ENCODE data around the gene CAPN14.

The CAPN14 gene

DNA sequence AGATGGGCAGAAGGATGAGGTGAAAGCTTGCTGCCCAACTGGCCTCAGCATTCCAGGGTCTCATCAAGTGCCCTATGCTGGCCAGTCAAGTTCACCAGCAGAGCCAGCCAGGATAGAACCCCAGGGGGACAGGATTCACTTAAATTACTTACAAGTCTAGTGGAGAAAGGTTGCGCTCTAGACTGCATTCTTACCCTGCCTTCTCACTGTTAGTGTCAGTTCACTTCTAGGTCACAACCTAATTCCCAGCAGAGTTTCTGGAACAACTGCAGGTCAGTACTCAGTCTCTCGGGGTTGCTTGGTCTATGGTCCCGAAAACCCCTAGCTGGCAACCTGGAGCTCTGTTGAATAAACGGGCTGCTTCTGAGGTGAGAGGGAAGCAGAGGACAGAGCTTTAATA, 46.2 kb downstream of the CAPN14 start:
- Histone ChIP-seq H3K79me2 (ENCODE audit: control insufficient read depth, insufficient read depth, low read length, unreplicated experiment) (no peaks in the 10 kb centered on the region), H3K4me1 (ENCODE audit: control insufficient read depth, insufficient read depth, low read length, unreplicated experiment) (no peaks in the 10 kb centered on the region), H2AFZ (ENCODE audit: low read length, unreplicated experiment) (no peak overlapping the region), H3K27me3 (ENCODE audit: insufficient read depth, low read length) (peaks cover 24% of the 10 kb centered on the region), H3K4me3 (ENCODE audit: low read depth, low read length) (no peak overlapping the region), H3K36me3 (ENCODE audit: insufficient read depth, low read length) (no peaks in the 10 kb centered on the region), H3K27ac (ENCODE audit: low read depth, low read length) (no peak overlapping the region)

DNA sequence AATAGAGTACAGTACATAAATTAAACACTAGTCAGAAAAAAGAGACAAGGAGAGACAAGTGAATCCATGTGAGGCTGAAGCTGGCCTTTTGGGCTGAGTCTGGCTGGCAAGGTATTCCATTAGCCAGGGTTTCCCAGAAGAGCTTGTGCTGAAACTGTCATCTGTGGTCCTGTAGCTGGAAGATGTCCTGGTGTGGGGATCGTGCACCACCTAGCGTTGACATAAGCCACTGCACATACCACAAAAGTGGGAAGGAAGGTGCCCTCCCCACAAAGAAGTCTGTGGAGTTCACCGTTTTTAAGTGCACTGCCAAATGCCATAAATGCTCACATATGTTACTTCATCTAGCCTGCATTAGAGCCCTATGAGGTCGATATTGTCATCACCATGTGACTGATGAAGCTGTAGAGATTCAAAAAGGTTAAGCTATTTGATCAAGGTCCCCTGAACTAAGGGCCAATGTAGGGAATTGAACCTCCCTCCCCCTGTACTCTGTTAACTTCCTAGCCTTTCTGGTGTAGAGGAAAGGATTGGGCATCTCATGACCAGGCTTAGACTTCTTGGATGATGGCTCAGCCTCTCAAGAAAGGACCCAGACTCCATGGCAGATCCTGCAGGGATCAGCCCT, 47.1 kb downstream of the CAPN14 start:
- no peak overlapping the region for H3K4me3 ChIP-seq (ENCODE audit: low read depth, low read length)
- no peaks in the 10 kb centered on the region for H3K79me2 ChIP-seq (ENCODE audit: control insufficient read depth, insufficient read depth, low read length, unreplicated experiment)
- no peak overlapping the region for H2AFZ ChIP-seq (ENCODE audit: low read length, unreplicated experiment)
- H3K36me3 ChIP-seq (ENCODE audit: insufficient read depth, low read length), result no peaks in the 10 kb centered on the region
- no peak overlapping the region for H3K27ac ChIP-seq (ENCODE audit: low read depth, low read length)
- no peaks in the 10 kb centered on the region for H3K4me1 ChIP-seq (ENCODE audit: control insufficient read depth, insufficient read depth, low read length, unreplicated experiment)
- H3K27me3 ChIP-seq (ENCODE audit: insufficient read depth, low read length), result peaks cover 24% of the 10 kb centered on the region

GRCh38 chr2:31168291-31168690, 49.0 kb downstream of the CAPN14 start:
- H2AFZ ChIP-seq (ENCODE audit: low read length, unreplicated experiment), result no peak overlapping the region
- H3K4me3 ChIP-seq (ENCODE audit: low read depth, low read length), result no peak overlapping the region
- peaks cover 19% of the 10 kb centered on the region for H3K27me3 ChIP-seq (ENCODE audit: insufficient read depth, low read length)
- no peaks in the 10 kb centered on the region for H3K79me2 ChIP-seq (ENCODE audit: control insufficient read depth, insufficient read depth, low read length, unreplicated experiment)
- H3K27ac ChIP-seq (ENCODE audit: low read depth, low read length), result no peak overlapping the region
- no peaks in the 10 kb centered on the region for H3K36me3 ChIP-seq (ENCODE audit: insufficient read depth, low read length)
- no peaks in the 10 kb centered on the region for H3K4me1 ChIP-seq (ENCODE audit: control insufficient read depth, insufficient read depth, low read length, unreplicated experiment)

DNA sequence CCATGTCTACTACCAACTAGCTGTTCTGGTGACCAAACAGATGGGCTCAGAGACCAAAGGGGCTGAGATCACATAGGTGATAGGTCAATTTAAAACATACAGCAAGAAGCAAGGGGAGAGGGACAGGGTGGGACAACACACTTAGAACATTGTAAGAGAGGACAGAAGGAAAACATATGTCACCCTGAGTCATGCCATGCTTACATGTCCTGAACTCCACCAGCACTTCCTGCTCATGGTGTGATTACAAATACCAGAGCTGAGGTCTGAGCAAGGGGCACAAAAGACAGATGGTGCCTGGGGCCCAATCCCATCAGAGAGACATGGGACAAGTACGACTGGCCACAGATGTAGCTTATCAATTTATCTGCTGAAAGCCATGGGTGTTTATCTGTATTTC, 50.4 kb downstream of the CAPN14 start:
- Histone ChIP-seq H3K4me1 (ENCODE audit: control insufficient read depth, insufficient read depth, low read length, unreplicated experiment) (no peaks in the 10 kb centered on the region), H2AFZ (ENCODE audit: low read length, unreplicated experiment) (no peak overlapping the region), H3K79me2 (ENCODE audit: control insufficient read depth, insufficient read depth, low read length, unreplicated experiment) (no peaks in the 10 kb centered on the region), H3K4me3 (ENCODE audit: low read depth, low read length) (no peak overlapping the region), H3K36me3 (ENCODE audit: insufficient read depth, low read length) (no peaks in the 10 kb centered on the region), H3K27me3 (ENCODE audit: insufficient read depth, low read length) (peaks cover 8% of the 10 kb centered on the region; the same call in 1 of the 2 replicates), H3K27ac (ENCODE audit: low read depth, low read length) (no peak overlapping the region)

GRCh38 chr2:31163011-31163539, 54.2 kb downstream of the CAPN14 start:
- peaks cover 9% of the 10 kb centered on the region; the same call in 1 of the 2 replicates for H3K27me3 ChIP-seq (ENCODE audit: insufficient read depth, low read length)
- no peak overlapping the region for H3K27ac ChIP-seq (ENCODE audit: low read depth, low read length)

DNA sequence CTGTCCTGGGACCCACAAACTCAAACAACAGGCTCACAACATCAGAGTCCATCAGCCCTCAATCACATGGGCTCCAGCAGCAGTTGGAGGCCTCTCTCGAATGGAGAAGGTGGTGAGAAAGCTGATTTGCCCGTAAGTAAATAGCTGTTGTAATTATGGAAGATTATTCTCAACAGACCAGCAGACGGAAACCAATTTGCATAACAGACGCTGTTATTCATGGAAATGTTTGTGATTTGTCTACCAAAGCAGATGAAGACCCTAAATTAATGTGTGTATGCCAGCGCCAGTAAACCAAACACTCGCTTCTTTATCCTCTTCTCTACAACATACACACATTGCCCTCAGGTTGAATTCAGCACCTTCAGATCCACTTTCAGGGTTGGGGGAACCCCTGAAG, 55.7 kb downstream of the CAPN14 start:
- Histone ChIP-seq H3K79me2 (ENCODE audit: control insufficient read depth, insufficient read depth, low read length, unreplicated experiment) (no peaks in the 10 kb centered on the region), H3K27me3 (ENCODE audit: insufficient read depth, low read length) (peaks cover 10% of the 10 kb centered on the region; the same call in 1 of the 2 replicates), H2AFZ (ENCODE audit: low read length, unreplicated experiment) (no peak overlapping the region), H3K27ac (ENCODE audit: low read depth, low read length) (no peak overlapping the region), H3K36me3 (ENCODE audit: insufficient read depth, low read length) (no peaks in the 10 kb centered on the region), H3K4me3 (ENCODE audit: low read depth, low read length) (no peak overlapping the region), H3K4me1 (ENCODE audit: control insufficient read depth, insufficient read depth, low read length, unreplicated experiment) (no peaks in the 10 kb centered on the region)

More at GRCh38 chr2:31163011-31163539, 54.2 kb downstream of the CAPN14 start:
- H3K36me3 ChIP-seq (ENCODE audit: insufficient read depth, low read length), result no peaks in the 10 kb centered on the region
- no peaks in the 10 kb centered on the region for H3K79me2 ChIP-seq (ENCODE audit: control insufficient read depth, insufficient read depth, low read length, unreplicated experiment)
- no peak overlapping the region for H2AFZ ChIP-seq (ENCODE audit: low read length, unreplicated experiment)
- H3K4me1 ChIP-seq (ENCODE audit: control insufficient read depth, insufficient read depth, low read length, unreplicated experiment), result no peaks in the 10 kb centered on the region
- H3K4me3 ChIP-seq (ENCODE audit: low read depth, low read length), result no peak overlapping the region

GRCh38 chr2:31151501-31151900, 65.8 kb downstream of the CAPN14 start:
- Histone ChIP-seq H3K79me2 (ENCODE audit: control insufficient read depth, insufficient read depth, low read length, unreplicated experiment) (no peaks in the 10 kb centered on the region), H3K27me3 (ENCODE audit: insufficient read depth, low read length) (peaks cover 12% of the 10 kb centered on the region; the same call in 1 of the 2 replicates)

GRCh38 chr2:31150120-31150670, 67.1 kb downstream of the CAPN14 start:
- H3K27me3 ChIP-seq (ENCODE audit: insufficient read depth, low read length), result peaks cover 11% of the 10 kb centered on the region; the same call in 1 of the 2 replicates
- H3K79me2 ChIP-seq (ENCODE audit: control insufficient read depth, insufficient read depth, low read length, unreplicated experiment), result no peaks in the 10 kb centered on the region
- no peak overlapping the region for H2AFZ ChIP-seq (ENCODE audit: low read length, unreplicated experiment)
- no peaks in the 10 kb centered on the region for H3K36me3 ChIP-seq (ENCODE audit: insufficient read depth, low read length)
- no peak overlapping the region for H3K27ac ChIP-seq (ENCODE audit: low read depth, low read length)
- no peak overlapping the region for H3K4me3 ChIP-seq (ENCODE audit: low read depth, low read length)
- H3K4me1 ChIP-seq (ENCODE audit: control insufficient read depth, insufficient read depth, low read length, unreplicated experiment), result no peaks in the 10 kb centered on the region

More at GRCh38 chr2:31151501-31151900, 65.8 kb downstream of the CAPN14 start:
- Histone ChIP-seq H3K4me1 (ENCODE audit: control insufficient read depth, insufficient read depth, low read length, unreplicated experiment) (no peaks in the 10 kb centered on the region), H3K36me3 (ENCODE audit: insufficient read depth, low read length) (no peaks in the 10 kb centered on the region), H3K27ac (ENCODE audit: low read depth, low read length) (no peak overlapping the region), H2AFZ (ENCODE audit: low read length, unreplicated experiment) (no peak overlapping the region), H3K4me3 (ENCODE audit: low read depth, low read length) (no peak overlapping the region)

- Histone ChIP-seq H3K79me2 (ENCODE audit: control insufficient read depth, insufficient read depth, low read length, unreplicated experiment) (no peaks in the 10 kb centered on the region), H3K36me3 (ENCODE audit: insufficient read depth, low read length) (no peaks in the 10 kb centered on the region), H3K27me3 (ENCODE audit: insufficient read depth, low read length) (peaks cover 18% of the 10 kb centered on the region), H2AFZ (ENCODE audit: low read length, unreplicated experiment) (no peak overlapping the region), H3K4me3 (ENCODE audit: low read depth, low read length) (no peak overlapping the region), H3K27ac (ENCODE audit: low read depth, low read length) (no peak overlapping the region), H3K4me1 (ENCODE audit: control insufficient read depth, insufficient read depth, low read length, unreplicated experiment) (no peaks in the 10 kb centered on the region)
Measured at GRCh38 chr2:31148514-31148913, 68.8 kb downstream of the CAPN14 start.

- Histone ChIP-seq H2AFZ (ENCODE audit: low read length, unreplicated experiment) (no peak overlapping the region), H3K27ac (ENCODE audit: low read depth, low read length) (no peak overlapping the region), H3K36me3 (ENCODE audit: insufficient read depth, low read length) (no peaks in the 10 kb centered on the region), H3K4me3 (ENCODE audit: low read depth, low read length) (no peak overlapping the region), H3K4me1 (ENCODE audit: control insufficient read depth, insufficient read depth, low read length, unreplicated experiment) (no peaks in the 10 kb centered on the region), H3K79me2 (ENCODE audit: control insufficient read depth, insufficient read depth, low read length, unreplicated experiment) (no peaks in the 10 kb centered on the region), H3K27me3 (ENCODE audit: insufficient read depth, low read length) (peaks cover 20% of the 10 kb centered on the region)
Measured at GRCh38 chr2:31147645-31148044, 69.7 kb downstream of the CAPN14 start.

DNA sequence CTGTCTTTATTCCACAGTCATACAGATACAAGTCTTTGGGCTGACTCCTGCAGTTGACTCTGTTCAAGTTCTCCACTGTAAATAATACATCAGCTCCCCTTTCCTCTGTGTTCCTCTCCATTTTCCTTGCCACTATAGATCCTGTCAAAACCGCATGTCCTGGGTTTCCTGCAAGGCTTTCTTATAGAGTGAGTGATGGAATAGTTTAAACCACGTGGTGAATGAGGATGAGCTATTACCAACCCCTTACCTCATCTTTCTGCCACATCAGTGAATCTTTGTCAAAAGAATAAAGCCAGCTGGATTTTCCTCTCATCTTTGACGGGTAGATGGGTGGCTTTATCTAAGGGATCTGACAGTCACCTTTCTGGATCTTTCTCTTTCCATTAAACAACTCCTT, 75.2 kb downstream of the CAPN14 start:
- Histone ChIP-seq H3K4me1 (ENCODE audit: control insufficient read depth, insufficient read depth, low read length, unreplicated experiment) (no peaks in the 10 kb centered on the region), H3K79me2 (ENCODE audit: control insufficient read depth, insufficient read depth, low read length, unreplicated experiment) (no peaks in the 10 kb centered on the region), H3K4me3 (ENCODE audit: low read depth, low read length) (no peak overlapping the region), H3K36me3 (ENCODE audit: insufficient read depth, low read length) (no peaks in the 10 kb centered on the region), H3K27me3 (ENCODE audit: insufficient read depth, low read length) (peaks cover 63% of the 10 kb centered on the region), H2AFZ (ENCODE audit: low read length, unreplicated experiment) (no peak overlapping the region), H3K27ac (ENCODE audit: low read depth, low read length) (no peak overlapping the region)
